ENCODE data around the gene AEBP1. TPM values are rescaled to one million over a fixed set of nuclear protein-coding genes. Genes with fewer than 3 reads are reported as not detected.

AEBP1 gene
- total and polyA plus RNA-seq, 2 experiments from 2014 or later = 15.1 to 42.0 TPM

DNA sequence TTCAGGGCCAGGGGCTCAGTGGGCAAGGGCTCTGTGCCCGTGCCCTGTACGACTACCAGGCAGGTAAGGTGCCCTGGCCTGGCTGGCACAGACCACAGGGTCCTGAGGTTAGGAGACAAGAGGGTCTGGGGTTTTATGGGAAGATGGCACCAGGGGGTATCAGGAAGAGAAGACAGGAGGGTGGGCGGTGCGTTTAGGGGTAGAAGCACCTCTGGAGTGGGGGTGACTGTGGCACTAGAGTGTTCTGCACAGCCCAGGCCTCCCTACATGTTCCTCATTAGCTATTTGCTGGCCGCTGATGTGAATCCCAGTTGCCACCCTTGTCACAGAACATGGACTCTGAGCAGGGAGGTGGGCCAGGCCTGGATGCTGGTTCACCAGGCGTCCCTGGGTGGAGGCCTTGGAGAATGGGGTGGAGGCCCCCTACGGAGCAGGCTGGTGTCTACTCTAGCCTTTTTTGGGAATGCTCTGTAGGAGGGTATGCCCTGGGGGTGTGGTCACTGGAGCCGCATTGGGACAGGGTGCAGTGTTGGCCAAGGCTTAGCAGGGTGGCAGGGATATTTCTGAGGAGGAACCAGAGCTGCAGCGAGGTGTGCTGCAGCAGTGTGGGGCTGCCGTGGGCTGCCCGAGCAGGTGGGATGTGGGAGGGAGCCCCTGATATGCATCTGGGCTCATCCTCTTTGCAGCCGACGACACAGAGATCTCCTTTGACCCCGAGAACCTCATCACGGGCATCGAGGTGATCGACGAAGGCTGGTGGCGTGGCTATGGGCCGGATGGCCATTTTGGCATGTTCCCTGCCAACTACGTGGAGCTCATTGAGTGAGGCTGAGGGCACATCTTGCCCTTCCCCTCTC, 43.8 kb upstream of the AEBP1 start:
- Histone ChIP-seq H3K9me2 (ENCODE audit: insufficient read depth) (no peaks in the 10 kb centered on the region), H2AFZ (no peak overlapping the region), H3F3A (replicated peaks; ENCODE audit: low read depth) (peaks cover 5% of the 10 kb centered on the region; the same call in 1 of the 2 replicates), H3K4me2 (no peak overlapping the region), H3K27ac (ENCODE audit: low read depth) (no peak overlapping the region), H3K4me1 (ENCODE audit: insufficient read depth) (peaks cover 20% of the 10 kb centered on the region), H3K36me3 (ENCODE audit: insufficient read depth) (no peaks in the 10 kb centered on the region; the same call in 1 of the 2 replicates), H4K20me1 (replicated peaks; ENCODE audit: insufficient read depth) (peaks cover 12% of the 10 kb centered on the region), H3K79me2 (replicated peaks; ENCODE audit: insufficient read depth) (no peaks in the 10 kb centered on the region), H3K4me3 (no peak overlapping the region), H3K27me3 (ENCODE audit: insufficient read depth) (no peaks in the 10 kb centered on the region)
- Mint-ChIP-seq H3K9me3 (no peaks in the 10 kb centered on the region; the same call in 2 of the 3 replicates), H3K36me3 (ENCODE audit: low read depth) (peaks cover 48% of the 10 kb centered on the region), H3K4me3 (no peak overlapping the region; the same call in 2 of the 3 replicates), H3K27ac (no peak overlapping the region), H3K4me1 (peaks cover 15% of the 10 kb centered on the region), H3K27me3 (ENCODE audit: insufficient read depth, low read depth, poor library complexity) (peaks cover 12% of the 10 kb centered on the region)
- TF ChIP-seq POLR2AphosphoS5 (IDR thresholded peaks at IDR 0.05; ENCODE audit: low read depth) (no peak), STAT1 (IDR thresholded peaks at IDR 0.05; ENCODE audit: unreplicated experiment) (no peak), NANOG (IDR thresholded peaks at IDR 0.05; ENCODE audit: borderline replicate concordance) (no peak), EZH2phosphoT487 (IDR thresholded peaks at IDR 0.05; ENCODE audit: unreplicated experiment) (no peak), ZNF114 (CRISPR knock-in tag; IDR thresholded peaks at IDR 0.05) (no peak)
- TF ChIP-seq, protein P1, sequence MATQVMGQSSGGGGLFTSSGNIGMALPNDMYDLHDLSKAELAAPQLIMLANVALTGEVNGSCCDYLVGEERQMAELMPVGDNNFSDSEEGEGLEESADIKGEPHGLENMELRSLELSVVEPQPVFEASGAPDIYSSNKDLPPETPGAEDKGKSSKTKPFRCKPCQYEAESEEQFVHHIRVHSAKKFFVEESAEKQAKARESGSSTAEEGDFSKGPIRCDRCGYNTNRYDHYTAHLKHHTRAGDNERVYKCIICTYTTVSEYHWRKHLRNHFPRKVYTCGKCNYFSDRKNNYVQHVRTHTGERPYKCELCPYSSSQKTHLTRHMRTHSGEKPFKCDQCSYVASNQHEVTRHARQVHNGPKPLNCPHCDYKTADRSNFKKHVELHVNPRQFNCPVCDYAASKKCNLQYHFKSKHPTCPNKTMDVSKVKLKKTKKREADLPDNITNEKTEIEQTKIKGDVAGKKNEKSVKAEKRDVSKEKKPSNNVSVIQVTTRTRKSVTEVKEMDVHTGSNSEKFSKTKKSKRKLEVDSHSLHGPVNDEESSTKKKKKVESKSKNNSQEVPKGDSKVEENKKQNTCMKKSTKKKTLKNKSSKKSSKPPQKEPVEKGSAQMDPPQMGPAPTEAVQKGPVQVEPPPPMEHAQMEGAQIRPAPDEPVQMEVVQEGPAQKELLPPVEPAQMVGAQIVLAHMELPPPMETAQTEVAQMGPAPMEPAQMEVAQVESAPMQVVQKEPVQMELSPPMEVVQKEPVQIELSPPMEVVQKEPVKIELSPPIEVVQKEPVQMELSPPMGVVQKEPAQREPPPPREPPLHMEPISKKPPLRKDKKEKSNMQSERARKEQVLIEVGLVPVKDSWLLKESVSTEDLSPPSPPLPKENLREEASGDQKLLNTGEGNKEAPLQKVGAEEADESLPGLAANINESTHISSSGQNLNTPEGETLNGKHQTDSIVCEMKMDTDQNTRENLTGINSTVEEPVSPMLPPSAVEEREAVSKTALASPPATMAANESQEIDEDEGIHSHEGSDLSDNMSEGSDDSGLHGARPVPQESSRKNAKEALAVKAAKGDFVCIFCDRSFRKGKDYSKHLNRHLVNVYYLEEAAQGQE (IDR thresholded peaks at IDR 0.05; ENCODE audit: unreplicated experiment) = no peak
- TF ChIP-seq, protein P2, sequence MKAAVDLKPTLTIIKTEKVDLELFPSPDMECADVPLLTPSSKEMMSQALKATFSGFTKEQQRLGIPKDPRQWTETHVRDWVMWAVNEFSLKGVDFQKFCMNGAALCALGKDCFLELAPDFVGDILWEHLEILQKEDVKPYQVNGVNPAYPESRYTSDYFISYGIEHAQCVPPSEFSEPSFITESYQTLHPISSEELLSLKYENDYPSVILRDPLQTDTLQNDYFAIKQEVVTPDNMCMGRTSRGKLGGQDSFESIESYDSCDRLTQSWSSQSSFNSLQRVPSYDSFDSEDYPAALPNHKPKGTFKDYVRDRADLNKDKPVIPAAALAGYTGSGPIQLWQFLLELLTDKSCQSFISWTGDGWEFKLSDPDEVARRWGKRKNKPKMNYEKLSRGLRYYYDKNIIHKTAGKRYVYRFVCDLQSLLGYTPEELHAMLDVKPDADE (IDR thresholded peaks at IDR 0.05) = no peak
- TF ChIP-seq, protein P3, sequence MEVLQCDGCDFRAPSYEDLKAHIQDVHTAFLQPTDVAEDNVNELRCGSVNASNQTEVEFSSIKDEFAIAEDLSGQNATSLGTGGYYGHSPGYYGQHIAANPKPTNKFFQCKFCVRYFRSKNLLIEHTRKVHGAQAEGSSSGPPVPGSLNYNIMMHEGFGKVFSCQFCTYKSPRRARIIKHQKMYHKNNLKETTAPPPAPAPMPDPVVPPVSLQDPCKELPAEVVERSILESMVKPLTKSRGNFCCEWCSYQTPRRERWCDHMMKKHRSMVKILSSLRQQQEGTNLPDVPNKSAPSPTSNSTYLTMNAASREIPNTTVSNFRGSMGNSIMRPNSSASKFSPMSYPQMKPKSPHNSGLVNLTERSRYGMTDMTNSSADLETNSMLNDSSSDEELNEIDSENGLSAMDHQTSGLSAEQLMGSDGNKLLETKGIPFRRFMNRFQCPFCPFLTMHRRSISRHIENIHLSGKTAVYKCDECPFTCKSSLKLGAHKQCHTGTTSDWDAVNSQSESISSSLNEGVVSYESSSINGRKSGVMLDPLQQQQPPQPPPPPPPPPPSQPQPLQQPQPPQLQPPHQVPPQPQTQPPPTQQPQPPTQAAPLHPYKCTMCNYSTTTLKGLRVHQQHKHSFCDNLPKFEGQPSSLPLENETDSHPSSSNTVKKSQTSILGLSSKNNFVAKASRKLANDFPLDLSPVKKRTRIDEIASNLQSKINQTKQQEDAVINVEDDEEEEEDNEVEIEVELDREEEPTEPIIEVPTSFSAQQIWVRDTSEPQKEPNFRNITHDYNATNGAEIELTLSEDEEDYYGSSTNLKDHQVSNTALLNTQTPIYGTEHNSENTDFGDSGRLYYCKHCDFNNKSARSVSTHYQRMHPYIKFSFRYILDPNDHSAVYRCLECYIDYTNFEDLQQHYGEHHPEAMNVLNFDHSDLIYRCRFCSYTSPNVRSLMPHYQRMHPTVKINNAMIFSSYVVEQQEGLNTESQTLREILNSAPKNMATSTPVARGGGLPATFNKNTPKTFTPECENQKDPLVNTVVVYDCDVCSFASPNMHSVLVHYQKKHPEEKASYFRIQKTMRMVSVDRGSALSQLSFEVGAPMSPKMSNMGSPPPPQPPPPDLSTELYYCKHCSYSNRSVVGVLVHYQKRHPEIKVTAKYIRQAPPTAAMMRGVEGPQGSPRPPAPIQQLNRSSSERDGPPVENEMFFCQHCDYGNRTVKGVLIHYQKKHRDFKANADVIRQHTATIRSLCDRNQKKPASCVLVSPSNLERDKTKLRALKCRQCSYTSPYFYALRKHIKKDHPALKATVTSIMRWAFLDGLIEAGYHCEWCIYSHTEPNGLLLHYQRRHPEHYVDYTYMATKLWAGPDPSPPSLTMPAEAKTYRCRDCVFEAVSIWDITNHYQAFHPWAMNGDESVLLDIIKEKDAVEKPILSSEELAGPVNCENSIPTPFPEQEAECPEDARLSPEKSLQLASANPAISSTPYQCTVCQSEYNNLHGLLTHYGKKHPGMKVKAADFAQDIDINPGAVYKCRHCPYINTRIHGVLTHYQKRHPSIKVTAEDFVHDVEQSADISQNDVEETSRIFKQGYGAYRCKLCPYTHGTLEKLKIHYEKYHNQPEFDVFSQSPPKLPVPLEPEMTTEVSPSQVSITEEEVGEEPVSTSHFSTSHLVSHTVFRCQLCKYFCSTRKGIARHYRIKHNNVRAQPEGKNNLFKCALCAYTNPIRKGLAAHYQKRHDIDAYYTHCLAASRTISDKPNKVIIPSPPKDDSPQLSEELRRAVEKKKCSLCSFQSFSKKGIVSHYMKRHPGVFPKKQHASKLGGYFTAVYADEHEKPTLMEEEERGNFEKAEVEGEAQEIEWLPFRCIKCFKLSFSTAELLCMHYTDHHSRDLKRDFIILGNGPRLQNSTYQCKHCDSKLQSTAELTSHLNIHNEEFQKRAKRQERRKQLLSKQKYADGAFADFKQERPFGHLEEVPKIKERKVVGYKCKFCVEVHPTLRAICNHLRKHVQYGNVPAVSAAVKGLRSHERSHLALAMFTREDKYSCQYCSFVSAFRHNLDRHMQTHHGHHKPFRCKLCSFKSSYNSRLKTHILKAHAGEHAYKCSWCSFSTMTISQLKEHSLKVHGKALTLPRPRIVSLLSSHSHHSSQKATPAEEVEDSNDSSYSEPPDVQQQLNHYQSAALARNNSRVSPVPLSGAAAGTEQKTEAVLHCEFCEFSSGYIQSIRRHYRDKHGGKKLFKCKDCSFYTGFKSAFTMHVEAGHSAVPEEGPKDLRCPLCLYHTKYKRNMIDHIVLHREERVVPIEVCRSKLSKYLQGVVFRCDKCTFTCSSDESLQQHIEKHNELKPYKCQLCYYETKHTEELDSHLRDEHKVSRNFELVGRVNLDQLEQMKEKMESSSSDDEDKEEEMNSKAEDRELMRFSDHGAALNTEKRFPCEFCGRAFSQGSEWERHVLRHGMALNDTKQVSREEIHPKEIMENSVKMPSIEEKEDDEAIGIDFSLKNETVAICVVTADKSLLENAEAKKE (CRISPR knock-in tag; IDR thresholded peaks at IDR 0.05) = no peak
- ATAC-seq (no peak), DNase-seq (ENCODE audit: low spot score) (no peak)
